Measurements from ENCODE around the gene GORASP2.

GORASP2 gene

DNA sequence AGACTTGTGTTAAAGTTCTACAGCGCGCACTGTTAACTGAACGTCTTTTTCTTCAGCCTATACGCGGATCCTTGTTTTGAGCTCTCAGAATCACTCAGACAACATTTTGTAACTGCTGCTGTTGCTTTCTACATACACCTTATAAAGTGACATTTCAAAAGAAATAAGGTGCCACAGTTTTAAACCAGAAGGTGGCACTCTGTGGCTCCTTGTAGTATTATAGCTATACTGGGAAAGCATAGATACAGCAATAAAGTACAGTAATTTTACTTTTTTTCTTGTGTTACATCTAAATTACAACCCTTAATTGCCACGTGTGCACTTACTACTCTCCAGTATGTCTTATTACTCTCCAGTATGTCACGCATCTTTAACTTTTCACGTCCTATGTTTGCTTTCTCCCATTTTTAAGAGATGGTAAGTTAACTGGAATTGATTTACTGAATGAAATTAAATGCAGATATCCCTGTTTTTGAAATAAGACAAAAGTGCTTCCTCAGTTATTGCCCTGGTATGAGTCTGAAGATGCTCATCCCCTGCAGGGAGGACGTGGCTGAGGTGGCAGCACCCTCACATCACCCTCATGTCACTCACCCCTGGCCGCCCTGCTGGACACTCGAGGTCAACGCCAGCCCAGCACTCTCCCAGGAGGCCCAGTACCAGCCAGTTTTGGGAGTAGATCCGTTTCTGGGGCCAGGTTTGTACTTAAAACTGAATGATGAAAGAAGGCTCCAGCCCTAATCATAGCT is 37.8 kb downstream of the GORASP2 start:
- DNase-seq (ENCODE audit: low read depth in 2 of 2) = no peak

DNA sequence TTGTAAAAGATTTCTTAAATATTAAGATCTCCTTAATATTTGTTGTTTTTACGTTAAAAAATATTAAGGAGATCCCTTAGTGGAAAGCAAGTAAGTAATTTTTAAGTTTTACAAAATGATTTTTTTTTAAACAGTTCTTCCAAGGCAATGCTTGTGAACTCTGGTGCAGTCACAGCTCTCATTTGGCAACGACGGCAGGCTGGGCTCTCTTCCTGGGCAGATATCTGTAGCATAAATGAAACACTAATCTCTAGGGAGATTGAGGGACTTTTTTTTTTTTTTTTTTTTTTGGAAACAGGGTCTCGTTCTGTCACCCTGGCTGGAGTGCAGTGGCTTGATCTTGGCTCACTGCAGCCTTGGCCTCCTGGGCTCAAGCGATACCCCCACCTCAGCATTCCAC is 38.5 kb downstream of the GORASP2 start:
- no peak for DNase-seq (ENCODE audit: low read depth in 2 of 2)

DNA sequence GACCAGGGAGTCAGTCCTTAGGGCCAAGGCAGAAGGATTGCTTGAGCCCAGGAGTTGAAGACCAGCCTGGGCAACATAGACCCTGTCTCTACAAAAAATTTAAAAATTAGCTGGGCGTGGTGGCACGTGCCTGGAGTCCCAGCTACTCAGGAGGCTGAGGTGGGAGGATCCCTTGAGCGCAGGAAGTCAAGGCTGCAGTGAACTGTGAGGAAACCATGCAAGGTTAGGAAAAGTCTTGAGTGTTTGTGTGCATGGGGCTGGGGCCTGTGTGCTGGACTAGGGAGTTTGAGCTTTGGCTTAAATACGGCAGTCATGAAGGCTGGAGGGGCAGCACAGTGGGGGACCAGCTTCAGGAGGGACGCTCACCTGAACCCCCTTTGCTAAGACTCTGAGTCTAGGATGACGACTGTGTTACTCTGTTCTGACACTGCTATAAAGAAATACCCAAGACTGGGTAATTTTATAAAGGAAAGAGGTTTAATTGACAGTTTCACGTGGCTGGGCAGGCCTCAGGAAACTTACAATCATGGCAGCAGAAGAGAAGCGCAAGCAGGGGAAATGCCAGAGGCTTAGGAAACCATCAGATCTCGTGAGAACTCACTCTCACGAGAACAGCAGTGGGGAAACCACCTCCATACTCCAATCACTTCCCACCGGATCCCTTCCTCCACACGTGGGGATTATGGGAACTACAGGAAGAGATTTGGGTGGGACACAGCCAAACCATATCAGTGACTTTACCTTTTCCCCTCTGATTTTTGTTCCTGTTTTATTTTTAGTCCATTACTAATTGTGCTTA is 39.4 kb downstream of the GORASP2 start:
- no peak for DNase-seq (ENCODE audit: low read depth in 2 of 2)

DNA sequence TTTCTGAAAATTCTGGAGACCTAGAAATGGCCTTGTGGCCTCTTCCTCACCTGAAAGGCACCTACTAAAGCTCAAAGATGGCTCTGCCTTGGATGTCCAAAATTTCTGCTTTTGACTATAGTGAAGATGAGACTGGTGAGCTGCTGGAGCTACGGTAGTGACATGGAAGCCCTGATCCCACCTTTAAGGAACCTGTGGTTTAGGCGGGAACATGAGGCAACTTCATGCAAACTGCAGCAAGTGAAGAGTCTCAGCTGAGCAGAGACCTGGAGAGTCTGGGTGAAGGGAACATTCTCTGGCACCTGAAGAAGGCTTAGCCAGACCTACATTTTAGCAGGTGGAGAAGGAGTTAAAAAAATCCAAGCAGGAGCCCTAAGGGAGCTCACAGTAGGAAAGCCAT is 40.0 kb downstream of the GORASP2 start:
- DNase-seq (ENCODE audit: low read depth in 2 of 2) = no peak

DNA sequence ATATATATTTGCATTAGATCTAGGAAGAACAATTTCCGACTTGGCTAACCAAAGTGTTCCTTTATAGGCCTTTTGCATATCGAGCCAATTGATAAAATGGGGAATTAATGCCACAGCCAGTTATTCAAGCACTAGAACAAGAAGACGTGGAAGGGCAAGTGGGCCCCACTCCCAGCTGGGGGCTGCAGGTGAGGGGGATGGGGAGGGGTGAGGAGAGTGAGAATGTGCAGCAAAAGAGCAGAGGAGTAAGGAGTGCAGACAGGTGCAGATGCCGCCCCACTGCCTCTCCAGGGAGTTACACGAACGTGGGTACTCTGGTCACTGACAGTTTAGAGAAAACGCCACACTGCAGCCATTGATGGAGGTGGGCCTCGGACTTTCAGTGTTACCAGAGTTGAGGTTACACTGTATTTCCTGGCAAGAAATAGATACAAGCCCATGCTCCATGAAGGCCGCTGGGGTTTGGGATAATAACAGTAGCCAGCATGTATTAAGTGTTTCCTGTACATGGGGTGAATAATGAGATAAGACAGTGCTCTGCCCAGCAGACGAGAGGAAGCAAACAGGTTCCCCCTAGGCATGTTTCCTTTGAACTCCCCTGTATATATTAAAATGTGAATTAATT is 40.9 kb downstream of the GORASP2 start:
- no peak for DNase-seq (ENCODE audit: low read depth in 2 of 2)

DNA sequence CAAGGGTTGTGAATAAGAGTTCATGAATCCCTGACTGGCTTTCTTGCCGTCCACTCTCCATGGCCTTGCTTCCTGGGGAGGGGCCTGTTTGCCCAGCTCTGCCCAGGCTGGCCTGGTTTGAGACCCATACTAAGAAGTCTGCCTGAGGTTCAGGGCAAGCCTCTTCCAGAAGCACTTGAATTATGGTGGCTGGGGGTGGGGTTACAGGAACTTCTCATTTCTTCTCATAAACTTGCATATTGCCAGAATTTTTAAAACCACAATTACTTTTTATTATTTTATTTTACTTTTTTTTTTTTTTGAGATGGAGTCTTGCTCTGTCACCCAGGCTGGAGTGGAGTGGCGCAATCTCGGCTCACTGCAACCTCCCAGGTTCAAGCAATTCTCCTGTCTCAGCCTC is 42.0 kb downstream of the GORASP2 start:
- DNase-seq (ENCODE audit: low read depth in 2 of 2) = no peak

DNA sequence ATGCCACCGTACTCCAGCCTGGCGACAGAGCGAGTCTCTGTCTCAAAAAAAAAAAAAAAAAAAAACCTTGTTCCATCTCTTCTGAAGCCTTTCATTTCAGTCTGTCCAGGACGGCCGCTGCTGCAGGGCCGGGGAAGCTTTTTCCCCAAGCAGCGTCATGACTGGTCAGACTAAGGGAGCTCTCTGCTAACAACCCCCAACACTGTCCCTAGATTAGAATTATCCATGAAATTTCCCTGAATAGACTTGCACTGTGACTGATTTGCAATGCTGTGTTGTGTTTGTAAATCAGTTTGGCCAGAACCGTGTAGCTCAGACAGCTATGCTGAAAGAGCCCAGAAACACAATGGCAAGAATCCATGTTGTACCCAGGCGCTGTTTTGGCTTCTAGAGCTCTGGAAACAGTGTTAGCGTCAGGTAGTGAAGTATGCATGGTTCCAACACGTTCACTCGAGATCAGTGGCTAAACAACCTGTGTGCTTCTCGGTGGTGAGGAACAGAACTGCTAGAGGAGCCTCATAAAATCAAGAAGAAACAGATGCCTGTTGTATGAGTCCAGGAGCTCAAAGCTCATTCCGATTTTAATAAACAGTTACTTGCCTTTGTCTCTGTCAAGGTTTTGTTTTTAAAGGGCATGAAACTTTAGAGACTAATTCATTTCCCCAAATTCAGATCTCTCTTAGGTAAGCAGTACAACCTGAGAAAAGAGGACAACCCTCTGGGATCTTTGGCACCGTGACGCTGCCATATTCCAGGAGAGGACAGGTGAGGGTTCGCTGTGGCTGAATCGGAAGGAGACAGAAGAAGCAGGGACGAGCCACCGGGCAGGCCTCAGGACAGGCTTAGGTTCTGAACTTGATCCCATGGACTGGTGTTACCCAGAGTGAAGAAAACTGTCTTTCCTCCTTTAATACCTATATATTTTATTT is 43.5 kb downstream of the GORASP2 start:
- DNase-seq (ENCODE audit: low read depth in 2 of 2) = no peak

DNA sequence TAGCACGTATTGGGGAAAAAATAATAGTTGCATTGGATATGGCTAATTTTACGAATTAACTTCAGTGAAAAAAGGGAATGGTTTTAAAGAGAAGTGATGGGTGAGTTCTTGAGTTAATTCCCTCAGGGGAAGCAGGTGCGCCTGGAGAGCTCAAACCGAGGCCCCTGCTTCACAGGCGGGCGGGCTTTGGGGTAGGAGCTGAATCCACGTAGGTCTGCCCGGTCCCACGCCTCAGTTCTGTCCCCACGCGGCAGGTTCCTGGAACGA is 44.1 kb downstream of the GORASP2 start:
- no peak for DNase-seq (ENCODE audit: low read depth in 2 of 2)

DNA sequence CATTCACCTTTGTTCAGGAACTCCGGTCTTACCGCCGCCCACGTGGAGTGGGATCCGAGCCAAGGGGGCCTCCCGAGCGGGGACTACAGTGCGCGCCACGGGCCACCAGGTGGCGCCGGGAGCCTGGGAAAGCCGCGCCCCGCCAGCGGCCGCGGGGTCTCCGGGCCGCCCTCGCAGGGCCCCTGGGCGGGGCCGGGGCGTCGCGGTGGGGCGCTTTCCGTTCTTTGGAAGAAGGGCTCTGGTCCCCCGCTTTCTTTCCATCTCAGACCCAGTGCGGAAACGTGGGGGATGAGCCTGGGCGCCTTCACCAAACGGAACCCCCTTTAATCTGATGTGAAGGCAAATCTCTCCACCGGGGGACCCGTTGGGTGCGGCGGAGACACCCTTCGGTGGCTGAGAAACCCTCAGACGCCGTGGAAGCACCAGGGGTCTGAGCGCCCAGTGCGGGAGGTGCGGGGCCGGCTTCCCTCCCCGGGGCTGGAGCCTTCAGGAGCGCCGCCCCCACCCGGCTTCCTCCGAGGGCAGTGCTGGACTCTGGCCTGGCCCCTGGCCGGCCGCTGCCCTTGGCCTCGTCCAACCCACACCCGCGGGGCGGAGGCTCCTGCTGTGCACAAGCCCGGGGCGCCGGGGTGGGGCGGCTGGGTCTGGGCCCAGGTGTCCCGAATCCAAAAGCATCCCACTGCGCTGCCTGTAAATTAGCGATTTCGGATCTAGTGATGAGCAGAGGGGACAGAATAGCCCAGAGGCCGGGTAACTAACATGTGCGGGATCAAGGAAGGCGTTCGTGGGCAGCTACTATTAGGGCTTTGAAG is 44.6 kb downstream of the GORASP2 start:
- DNase-seq (ENCODE audit: low read depth in 2 of 2) = peak; percentile 44 to 49

DNA sequence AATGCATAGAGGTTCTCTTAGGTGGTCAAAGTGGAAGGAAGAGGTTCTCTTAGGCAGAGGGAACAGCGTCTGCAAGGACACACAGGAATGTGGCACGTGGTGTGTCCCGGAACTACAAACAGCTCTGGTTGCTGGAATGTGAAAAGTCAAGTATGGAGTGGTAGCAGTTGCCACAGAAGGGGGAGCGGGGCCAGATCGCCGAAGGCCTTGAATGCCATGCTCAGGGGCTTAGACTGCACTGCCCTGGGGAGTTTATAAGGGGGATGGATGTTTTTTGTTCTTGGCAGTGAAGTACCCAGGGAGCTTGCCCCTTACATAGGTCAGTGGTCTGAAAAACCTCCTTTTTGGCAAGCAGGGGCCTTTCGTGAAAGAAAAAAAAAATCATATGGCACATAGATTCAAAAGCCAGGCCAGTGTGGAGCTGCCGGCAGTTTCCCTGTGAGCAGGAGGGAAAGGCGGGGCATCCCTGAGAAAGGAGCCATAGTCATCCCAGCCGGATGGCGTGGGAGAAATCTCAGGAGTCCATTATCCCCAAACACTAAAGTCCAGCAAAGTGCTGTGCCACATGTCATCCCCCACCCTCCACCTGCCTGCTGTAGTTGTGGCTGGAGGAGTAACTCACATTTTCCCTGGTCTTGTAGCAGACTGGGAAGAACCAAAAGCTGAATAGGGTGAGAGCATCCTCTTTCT is 45.4 kb downstream of the GORASP2 start:
- no peak for DNase-seq (ENCODE audit: low read depth in 2 of 2)

DNA sequence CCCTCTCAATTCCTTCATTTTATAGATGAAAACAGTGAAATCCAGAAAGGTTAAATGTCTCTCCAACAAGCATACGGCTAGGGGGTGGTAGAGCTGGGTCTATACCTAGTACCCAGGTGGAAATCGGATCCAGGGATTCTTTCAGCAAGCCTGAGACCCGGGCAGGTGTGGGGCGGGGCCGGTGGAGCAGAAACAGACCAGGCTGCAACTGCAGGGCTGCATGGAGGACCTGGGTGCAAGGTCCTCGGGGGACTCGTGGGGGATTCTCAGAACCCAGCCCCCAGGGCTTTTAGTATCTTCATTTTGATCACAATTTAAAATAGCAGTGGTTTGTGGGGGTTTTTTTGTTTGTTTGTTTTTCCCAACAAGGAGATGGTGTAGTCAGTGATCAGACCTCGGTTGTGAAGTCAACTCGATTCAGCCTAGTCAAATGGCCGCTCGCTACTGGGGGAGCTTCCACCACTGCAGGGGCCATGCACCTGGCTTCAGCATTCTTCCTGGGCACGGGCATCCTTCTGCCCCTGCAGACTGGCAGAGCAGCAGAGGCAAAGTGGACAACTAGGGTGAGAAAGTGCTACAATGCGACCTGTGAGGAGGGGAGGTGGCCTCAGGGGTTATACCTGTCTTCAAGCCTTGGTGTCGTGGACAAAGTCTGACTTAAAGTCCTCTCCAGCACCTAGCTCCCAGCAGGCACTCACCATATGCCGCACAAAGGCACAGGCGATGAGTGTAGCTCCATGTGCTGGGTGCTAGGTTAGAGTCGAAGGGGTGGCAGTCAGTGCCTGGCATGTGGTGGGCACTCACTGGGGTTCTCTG is 46.3 kb downstream of the GORASP2 start:
- no peak for DNase-seq (ENCODE audit: low read depth in 2 of 2)

DNA sequence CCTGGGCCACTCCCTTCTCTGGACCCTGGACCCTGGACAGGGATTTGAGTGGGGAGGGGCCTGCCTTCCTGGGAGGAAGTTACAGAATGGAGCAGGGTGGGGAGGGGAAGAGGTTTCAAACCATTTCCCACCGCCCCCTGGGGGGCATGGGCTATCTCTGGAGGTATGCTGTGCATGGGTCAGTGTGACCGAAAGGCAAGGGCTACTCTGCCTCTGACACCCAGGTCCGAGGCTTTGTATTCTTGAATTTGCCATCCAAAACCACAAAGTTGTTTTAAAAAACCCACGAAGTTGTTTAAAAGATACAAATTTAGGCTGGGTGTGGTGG is 46.9 kb downstream of the GORASP2 start:
- DNase-seq (ENCODE audit: low read depth in 2 of 2) = no peak

DNA sequence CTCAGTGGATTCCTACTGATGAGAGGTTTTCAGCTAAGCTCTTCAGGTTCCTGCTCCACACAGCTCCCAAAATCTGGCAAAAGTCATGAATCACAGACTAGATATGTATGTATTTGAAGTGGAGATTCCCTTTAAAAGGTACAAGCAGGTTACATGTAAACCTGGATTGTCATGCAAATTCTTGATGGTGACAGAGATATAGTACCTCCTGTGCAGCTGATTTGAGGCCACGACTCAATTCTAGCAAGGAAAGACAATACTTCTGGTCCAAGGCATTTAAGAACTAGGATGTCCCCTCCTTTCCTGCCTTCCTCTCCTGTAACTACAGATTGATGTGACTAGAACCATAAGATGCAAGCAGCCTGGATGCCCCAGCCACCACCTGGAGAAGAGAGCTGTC is 55.0 kb downstream of the GORASP2 start:
- DNase-seq (ENCODE audit: low read depth in 2 of 2) = no peak

DNA sequence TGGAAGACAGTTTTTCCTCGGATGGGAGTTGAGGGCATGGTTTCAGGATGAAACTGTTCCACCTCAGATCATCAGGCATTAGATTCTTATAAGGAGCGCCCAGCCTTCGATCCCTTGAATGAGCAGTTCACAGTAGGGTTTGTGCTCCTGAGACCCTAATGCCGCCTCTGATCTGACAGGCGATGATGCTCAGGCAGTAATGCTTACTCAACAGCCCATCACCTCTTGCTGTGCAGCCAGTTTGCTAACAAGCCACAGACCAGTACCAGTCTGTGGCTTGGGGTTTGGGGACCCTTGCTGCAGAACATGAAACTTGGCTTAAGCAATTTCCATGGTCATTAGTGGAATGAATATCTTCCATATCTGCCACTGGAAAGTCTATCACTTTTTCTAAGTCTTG is 56.4 kb downstream of the GORASP2 start:
- DNase-seq (ENCODE audit: low read depth in 2 of 2) = no peak

DNA sequence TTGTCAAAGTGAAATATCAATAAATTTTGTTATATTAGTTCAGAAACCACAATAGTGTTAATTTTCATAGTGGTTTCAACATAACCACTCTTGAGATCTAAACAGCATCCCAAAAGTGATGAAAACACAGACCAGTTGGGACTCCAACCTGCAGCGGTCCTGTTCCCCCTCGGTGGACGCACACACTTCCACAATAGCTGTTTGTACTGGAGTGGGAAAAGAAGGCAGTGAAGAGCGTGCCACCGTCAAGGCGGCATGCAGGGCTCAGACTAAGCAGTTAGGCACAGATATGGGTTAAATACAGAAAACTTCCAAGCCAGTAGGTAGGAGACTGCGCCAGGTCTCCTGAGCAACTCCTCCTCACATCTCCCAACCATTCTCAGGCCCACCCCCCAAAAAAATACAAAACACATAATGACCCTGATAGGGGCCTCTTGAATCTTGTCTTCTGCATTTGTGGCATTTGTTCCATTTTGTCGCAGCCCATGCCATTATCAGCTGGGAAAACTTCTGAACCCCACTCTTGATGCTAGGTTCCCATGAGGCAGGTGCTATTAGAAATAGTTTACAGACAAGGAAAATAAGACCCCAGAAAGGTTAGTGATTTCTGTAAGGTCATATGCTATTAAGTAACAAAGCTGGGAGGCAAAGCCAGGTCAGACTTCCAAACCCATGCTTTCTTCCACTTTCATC is 57.7 kb downstream of the GORASP2 start:
- DNase-seq (ENCODE audit: low read depth in 2 of 2) = no peak

DNA sequence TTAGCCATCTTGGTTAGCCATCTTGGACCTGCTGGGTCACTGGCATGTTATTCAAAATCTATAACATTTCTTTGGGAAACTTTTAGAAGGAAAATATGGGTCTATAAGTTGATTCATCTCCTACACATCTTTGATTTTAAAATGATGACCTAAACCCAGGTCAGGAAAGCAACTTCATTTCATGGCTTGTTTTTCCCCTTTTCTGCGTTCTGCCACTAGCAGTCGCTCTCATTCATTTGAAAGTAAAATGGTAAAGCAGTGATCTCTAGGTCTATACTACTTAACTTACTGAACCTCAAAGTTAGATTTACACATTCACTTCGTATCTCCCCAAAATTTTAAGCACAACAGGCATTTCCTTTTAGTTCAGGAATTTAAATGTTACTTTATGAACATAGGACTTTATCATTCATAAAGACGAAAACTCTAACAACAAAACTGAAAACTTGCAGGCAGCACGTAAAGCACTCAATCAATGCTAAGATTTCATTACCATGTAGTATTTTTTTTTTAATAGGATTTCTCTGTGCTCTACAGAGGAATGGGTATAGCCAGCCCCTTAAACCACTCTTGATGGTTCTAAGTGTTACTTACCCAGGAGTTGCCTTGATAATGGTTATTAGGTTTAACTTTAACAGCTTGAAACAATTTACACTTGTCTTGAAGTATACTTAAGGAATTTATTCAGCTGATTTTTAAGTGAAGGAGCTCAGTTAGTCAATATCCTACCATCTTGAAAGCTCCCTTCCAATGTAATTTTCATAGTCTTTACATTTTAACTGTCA is 62.5 kb downstream of the GORASP2 start:
- no peak for DNase-seq (ENCODE audit: low read depth in 2 of 2)

DNA sequence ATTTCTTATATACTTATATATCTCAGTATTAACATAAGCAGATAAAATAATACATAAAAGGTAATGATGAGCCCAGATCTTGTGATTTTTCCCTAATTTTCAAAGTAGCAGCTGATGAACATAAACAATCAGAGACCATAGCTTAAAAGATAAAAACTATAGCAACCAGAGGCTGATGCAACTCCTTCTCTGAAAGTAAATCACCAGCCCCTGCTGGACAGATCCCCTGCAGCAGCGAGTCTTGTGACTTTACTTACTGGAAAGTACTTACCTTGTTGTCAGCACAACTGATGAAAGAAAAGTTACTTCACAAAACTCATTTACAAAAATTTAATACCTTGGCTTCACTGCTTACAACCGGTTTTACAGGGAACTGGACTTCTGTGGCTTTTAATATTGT is 67.3 kb downstream of the GORASP2 start:
- DNase-seq (ENCODE audit: low read depth in 2 of 2) = no peak

DNA sequence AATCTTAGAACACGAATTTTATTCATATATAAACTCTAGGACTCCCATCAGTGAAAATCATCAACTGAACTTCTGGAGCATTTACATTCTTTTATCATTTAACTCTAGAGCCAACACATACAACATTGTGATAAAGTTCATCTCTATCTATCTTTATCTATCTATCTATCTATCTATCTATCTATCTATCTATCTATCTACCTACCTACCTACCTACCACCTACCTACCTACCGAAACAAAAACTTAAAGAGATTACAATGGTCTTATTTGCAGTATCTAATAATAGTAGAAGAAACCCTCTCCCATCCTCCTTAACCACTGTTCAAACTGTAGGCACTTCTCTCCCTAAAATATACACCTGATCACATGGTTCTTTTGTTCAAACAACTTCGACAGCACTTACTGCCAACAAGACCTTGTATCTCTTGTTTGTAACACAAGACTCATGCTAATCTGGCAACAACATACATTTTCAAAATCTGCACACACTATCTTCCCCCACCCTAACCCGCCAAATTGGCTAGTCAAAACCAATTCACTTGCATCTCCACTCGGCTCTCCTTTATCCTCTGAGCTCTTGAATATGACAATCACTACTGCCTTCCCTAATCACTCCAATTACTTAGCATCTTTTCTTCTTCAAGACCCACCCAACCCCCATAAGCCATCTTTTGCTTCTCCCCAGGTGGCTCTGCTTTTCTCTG is 69.0 kb downstream of the GORASP2 start:
- no peak for DNase-seq (ENCODE audit: low read depth in 2 of 2)

Measured in fibroblast of skin of left quadriceps (primary cell).